ENCODE measurements around the gene TTPAL. TPM values are rescaled to one million over a fixed set of nuclear protein-coding genes. Genes with fewer than 3 reads are reported as not detected.

The TTPAL gene
- total RNA-seq, 4 donors from 2014 or later, result 6.0 to 30.5 (median 8.9) TPM

DNA sequence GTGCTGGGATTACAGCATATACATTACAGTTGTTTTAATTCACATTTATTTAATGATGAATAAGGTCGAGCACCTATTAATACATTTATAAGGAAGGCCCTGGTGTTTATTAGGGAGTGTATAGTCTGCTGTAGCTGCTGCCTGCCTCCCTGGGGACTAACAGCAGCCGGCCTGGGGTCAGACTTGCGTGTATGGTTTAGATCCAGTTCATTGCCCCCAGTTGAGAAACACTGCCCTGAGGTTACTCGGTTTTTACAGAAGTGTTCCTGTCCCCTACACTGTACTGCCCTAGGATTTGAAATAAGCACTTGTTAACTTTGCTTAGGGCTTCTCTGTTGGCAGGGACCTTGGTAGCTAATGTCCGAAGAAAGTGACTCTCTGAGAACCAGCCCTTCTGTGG lies 4.0 kb downstream of the TTPAL start:
- no peak for TF ChIP-seq POLR2A (IDR thresholded peaks at IDR 0.05)
- TF ChIP-seq, protein P1, sequence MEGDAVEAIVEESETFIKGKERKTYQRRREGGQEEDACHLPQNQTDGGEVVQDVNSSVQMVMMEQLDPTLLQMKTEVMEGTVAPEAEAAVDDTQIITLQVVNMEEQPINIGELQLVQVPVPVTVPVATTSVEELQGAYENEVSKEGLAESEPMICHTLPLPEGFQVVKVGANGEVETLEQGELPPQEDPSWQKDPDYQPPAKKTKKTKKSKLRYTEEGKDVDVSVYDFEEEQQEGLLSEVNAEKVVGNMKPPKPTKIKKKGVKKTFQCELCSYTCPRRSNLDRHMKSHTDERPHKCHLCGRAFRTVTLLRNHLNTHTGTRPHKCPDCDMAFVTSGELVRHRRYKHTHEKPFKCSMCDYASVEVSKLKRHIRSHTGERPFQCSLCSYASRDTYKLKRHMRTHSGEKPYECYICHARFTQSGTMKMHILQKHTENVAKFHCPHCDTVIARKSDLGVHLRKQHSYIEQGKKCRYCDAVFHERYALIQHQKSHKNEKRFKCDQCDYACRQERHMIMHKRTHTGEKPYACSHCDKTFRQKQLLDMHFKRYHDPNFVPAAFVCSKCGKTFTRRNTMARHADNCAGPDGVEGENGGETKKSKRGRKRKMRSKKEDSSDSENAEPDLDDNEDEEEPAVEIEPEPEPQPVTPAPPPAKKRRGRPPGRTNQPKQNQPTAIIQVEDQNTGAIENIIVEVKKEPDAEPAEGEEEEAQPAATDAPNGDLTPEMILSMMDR (IDR thresholded peaks at IDR 0.05), result no peak
- peaks cover 0 to 5% (median 2%) of the 10 kb centered on the region in 4 donors for H3K4me1 ChIP-seq
- H3K36me3 ChIP-seq, result peaks cover 0 to 40% (median 0%) of the 10 kb centered on the region in 3 donors
- DNase-seq, result peak in 1 of 3 donors; percentile 26
- no peaks in the 10 kb centered on the region for H3K27me3 ChIP-seq
- no peak overlapping the region for H3K27ac ChIP-seq
- H3K4me3 ChIP-seq, result no peak overlapping the region
- H3K9me3 ChIP-seq, result no peaks in the 10 kb centered on the region

GRCh38 chr20:44480097-44480496 lies 4.4 kb downstream of the TTPAL start:
- H3K36me3 ChIP-seq, result peaks cover 0 to 45% (median 0%) of the 10 kb centered on the region in 3 donors

DNA sequence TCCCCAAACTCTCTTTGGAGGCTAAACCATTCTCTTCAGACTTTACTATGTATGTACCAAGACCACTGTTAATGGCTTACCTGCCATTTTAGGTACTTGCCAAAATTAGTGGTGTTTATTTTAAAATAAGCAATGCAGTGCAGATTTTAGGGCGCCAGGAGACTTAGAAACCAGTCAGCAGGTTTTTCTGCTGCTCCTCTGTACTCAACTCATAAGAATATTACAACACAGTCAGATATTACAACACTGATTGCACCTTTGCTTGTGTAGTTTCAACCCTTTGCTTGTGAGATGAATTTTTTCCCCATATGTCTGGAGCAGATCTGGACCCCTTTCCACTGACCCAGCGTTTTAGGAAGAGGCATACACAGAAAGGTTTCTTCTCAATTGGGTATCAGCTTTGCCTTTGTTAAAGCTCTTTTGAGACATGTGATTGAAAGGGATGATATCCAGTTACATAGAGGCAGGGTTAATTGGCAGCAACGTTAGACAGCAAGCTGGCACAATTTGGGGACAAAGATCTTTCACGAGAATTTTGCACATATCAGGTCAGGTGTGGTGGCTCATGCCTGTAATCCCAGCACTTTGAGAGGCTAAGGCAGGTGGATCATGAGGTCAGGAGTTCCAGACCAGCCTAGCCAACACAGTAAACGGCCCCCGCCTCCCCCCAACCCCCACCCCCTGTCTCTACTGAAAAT lies 6.2 kb downstream of the TTPAL start:
- Histone ChIP-seq H3K36me3 (peaks cover 0 to 63% (median 0%) of the 10 kb centered on the region in 3 donors), H3K4me1 (no peaks in the 10 kb centered on the region), H3K4me3 (no peak overlapping the region), H3K27me3 (no peaks in the 10 kb centered on the region), H3K9me3 (no peaks in the 10 kb centered on the region), H3K27ac (no peak overlapping the region)
- TF ChIP-seq POLR2A (IDR thresholded peaks at IDR 0.05), result no peak
- TF ChIP-seq, protein P1 (IDR thresholded peaks at IDR 0.05), result no peak
- DNase-seq, result no peak

More at GRCh38 chr20:44480097-44480496, 4.4 kb downstream of the TTPAL start:
- Histone ChIP-seq H3K4me3 (no peak overlapping the region), H3K27ac (no peak overlapping the region), H3K4me1 (peaks cover 0 to 5% (median 2%) of the 10 kb centered on the region in 4 donors), H3K9me3 (no peaks in the 10 kb centered on the region), H3K27me3 (no peaks in the 10 kb centered on the region)
- DNase-seq, result no peak
- no peak for TF ChIP-seq POLR2A (IDR thresholded peaks at IDR 0.05)
- TF ChIP-seq, protein P1 (IDR thresholded peaks at IDR 0.05), result no peak

DNA sequence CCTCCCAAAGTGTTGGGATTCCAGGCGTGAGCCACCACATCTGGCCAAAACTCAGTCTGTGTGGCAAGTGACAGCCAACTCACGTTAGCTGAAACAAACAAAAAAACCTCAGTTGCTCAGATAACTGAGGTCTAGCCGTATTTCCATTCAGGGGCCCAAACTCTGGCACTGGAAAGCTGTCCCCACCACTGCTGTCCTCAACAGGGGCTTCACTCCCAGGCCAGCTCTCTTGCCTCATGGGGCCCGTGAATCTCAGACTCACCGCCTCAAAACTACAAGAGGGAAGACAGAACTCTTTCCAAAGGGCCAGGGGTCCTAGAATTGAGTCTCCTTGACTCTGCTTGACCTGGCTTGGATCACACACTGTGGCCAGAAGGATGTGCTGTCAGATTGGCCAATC lies 7.4 kb downstream of the TTPAL start:
- peaks cover 0 to 70% (median 0%) of the 10 kb centered on the region in 3 donors for H3K36me3 ChIP-seq
- no peak for DNase-seq
- H3K4me3 ChIP-seq, result no peak overlapping the region

DNA sequence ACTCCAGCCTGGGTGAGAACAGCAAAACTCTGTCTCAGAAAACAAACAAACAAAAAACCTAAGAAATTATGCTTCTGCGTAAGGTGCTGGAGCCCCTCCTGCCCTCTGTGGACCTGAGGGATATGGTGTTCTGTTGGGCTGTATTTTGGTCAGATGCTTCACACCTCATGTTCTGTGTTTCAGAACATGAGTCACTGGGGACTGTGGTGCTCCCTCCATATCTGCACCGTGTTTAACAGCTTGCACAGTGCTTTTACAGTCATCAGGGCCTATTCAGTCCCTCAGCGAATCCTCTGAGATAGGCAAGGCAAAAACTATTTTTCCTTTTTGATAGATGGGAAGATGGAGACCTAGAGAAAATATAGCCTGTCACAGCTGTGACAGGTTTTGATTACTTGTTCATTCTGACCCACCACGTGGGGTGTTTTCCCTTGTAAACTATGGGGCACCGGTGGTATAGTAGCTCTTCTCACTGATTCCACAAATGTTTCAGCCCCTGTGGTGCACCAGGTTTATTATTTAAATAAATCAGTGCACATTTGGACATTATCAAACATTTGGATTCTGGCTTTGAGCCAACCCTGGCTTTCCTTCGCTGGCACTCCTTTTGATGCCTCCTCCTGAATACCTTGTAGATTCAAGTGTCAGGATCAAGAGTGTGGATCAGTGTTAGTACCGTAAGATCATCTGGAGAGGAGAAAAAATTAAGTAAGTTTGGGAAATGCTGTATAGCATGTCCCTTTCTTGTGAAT lies 9.6 kb downstream of the TTPAL start:
- Histone ChIP-seq H3K4me3 (no peak overlapping the region), H3K27ac (no peak overlapping the region), H3K9me3 (no peaks in the 10 kb centered on the region), H3K27me3 (no peaks in the 10 kb centered on the region), H3K36me3 (peaks cover 0 to 86% (median 0%) of the 10 kb centered on the region in 3 donors), H3K4me1 (no peaks in the 10 kb centered on the region)
- DNase-seq, result no peak
- TF ChIP-seq, protein P1 (IDR thresholded peaks at IDR 0.05), result no peak
- no peak for TF ChIP-seq POLR2A (IDR thresholded peaks at IDR 0.05)

More for the DNA sequence above, 7.4 kb downstream of the TTPAL start:
- Histone ChIP-seq H3K27ac (no peak overlapping the region), H3K27me3 (no peaks in the 10 kb centered on the region), H3K4me1 (no peaks in the 10 kb centered on the region), H3K9me3 (no peaks in the 10 kb centered on the region)
- no peak for TF ChIP-seq POLR2A (IDR thresholded peaks at IDR 0.05)
- TF ChIP-seq, protein P1 (IDR thresholded peaks at IDR 0.05), result no peak
